SKM-1 treated with dmso at 0.1 percent for 144 hours (cell line): ENCODE measurements around the gene PTPRE.

Source experiments
- DNase-seq: peaks from one replicate; lab custom pipeline; 2025; ENCODE audit not compliant: unreplicated experiment; lab: John Stamatoyannopoulos, UW

PTPRE gene, protein sequence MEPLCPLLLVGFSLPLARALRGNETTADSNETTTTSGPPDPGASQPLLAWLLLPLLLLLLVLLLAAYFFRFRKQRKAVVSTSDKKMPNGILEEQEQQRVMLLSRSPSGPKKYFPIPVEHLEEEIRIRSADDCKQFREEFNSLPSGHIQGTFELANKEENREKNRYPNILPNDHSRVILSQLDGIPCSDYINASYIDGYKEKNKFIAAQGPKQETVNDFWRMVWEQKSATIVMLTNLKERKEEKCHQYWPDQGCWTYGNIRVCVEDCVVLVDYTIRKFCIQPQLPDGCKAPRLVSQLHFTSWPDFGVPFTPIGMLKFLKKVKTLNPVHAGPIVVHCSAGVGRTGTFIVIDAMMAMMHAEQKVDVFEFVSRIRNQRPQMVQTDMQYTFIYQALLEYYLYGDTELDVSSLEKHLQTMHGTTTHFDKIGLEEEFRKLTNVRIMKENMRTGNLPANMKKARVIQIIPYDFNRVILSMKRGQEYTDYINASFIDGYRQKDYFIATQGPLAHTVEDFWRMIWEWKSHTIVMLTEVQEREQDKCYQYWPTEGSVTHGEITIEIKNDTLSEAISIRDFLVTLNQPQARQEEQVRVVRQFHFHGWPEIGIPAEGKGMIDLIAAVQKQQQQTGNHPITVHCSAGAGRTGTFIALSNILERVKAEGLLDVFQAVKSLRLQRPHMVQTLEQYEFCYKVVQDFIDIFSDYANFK

GRCh38 chr10:127906548-127907377 is at the start of gene PTPRE:
Gene PTPRE, plus strand, starts transcription at chr10:127907103. Its CDS starts 133,779 bp downstream, at chr10:128040882.
- DNase-seq, result peak; percentile 59

DNA sequence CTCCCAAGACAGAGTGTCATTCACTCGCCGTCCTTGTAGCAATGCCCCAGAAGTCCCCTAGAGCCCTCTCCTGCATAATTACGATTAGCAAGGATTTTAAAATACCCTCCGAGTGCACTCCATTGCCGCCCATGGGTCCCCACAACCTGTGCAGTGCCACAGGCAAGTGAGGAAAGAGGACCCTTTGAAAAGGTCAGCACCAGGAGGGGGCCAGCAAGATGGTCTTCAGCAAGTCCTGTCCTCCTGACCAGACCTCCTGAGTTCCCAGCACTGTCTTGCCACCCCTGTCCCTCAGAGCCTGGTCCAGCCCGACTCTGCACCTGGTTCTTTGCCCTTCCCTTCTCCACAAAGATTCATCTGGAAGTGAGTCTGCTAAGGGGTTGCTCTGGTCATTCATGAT is 46.3 kb upstream of the PTPRE start:
- DNase-seq, result no peak

- DNase-seq, result no peak
Observed at GRCh38 chr10:127863231-127863825, 43.6 kb upstream of the PTPRE start.

- DNase-seq, result no peak
Observed at GRCh38 chr10:127866276-127867013, 40.5 kb upstream of the PTPRE start.

- no peak for DNase-seq
Observed at GRCh38 chr10:127867805-127868204, 39.1 kb upstream of the PTPRE start.

DNA sequence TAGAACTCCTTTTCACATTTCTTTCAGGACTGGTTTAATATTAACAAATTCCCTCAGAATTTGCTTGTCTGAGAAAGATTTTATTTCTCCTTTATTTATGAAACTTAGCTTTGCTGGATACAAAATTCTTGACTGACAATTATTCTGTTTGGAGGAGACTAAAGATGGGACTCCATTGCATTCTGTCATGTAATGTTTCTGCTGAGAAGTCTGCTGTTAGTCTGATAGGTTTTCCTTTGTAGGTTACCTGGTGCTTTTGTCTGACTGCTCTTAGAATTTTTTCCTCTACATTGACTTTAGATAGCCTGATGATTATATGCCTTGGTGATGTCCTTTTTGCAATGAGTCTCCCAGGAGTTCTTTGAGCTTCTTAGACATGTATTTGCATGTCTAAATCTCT is 37.6 kb upstream of the PTPRE start:
- DNase-seq, result no peak

GRCh38 chr10:127871631-127872010 is 35.3 kb upstream of the PTPRE start:
- DNase-seq, result no peak

DNA sequence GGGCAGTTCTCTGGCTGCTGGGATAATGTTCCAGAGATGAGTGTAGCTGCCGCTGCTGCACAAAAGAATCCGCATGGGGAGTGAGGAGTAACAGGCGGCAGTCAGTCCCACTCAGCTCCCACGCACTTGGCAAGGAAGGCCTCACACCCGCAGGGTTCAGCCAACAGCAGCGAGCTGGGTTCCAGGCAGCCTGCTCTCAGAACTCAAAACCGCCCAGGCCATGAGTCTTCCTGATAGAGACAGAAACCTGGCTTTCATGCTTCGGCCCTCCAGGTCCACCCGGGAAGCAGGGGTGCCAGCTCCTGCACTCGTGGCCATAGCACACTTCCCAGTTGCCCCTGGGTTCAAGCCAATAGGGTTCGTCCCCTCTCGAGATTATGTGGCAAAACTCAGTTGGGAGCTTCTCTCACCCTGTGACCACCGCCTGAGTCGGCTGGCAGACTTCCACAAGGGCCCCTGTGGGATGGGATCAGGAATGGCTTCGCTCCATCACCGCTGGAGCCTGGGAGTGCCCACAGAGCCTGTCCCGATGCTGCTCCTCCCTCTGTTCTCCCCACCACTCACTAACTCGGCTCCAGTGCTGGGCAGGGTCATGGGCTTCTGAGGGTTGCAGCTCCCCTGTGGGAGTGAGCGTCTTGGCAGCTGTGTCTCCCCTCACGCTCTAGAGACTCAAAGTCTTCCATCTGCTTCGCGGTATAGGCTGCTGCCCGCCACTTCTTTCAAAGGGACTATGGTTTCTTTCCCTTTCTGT is 34.7 kb upstream of the PTPRE start:
- DNase-seq, result no peak

- DNase-seq, result no peak
Observed at GRCh38 chr10:127872871-127873600, 33.9 kb upstream of the PTPRE start.

DNA sequence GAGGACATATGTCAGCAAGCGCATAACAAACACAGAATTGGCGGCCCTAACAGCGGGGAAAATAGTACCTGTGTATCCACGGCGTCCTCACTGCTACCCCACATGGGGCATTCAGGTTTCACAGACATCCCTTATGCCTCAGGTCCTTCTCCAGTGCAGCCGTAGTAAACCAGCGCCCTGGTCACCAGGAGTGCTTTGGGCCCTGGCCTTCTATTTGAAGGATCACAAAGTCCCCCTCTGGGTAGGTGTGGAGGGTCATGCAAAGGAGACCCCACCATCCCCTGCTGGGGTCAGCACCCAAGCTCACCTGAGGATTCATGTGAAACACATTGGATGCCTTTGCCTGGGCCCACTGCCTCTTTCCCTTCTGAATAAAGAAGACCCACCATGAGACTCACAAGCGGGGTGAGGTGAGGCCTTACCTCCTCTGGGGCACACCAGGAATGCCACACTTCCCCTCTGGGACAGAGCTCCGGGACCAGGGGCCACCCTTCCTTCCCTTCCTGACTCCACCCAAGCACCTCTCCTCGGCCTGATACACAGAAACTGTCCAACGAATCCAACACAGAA is 32.9 kb upstream of the PTPRE start:
- DNase-seq, result no peak

DNA sequence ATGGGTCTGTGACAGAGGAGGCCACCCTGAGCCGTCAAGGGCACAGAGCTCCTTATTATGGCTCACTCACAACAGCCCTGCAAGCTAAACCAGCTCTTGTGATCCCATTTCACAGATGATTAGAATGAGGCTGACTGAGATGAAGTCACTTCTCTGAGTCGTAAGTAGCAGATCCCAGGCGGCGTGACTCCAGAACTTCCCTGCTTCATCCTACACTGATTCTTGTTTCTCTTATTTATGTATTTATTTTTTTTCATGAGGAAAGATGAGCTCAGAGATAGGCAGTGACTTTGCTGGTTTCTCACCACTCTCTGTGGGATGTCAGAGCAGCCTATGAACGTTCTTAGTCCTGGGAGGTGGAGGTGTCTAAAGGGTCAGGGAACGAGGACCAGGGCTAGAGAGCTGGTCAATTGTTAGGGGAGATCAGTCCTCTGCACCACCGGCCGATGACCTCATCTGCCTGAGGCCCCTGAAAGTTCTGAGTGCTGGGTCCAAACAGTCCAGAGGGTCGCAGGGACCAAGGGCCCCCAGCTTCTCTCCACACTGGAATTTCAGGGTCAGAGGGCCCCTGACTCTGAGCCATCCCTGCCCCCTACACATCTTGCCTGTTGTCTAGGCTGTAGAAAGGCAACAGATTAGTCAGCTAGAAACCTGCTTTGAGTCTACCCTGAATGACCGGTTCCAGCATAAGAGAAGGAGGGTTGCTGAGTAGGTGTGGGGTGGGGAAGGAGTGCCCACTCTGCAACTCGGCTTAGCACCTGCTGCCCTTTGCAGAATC is 32.0 kb upstream of the PTPRE start:
- no peak for DNase-seq

GRCh38 chr10:127875449-127875765 is 31.5 kb upstream of the PTPRE start:
- no peak for DNase-seq

DNA sequence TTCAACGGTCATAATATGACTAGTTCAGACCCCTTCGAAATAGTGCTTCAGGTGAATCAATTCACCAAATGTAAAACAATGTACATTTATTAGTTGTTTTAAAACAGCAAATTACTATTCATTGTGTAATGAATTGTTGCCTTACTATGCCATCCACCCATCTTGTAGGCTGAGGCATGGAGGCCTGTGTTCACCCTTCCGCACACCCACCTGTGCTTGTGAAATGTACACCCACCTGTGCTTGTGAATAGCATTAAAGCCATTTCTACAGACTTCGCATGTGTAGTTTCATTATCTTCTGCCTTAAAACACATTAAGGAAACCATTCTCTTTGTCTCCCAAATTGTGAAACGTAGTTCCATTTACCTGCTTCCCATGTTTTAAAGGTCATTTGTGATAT is 31.0 kb upstream of the PTPRE start:
- no peak for DNase-seq

GRCh38 chr10:127877116-127877515 is 29.8 kb upstream of the PTPRE start:
- no peak for DNase-seq

GRCh38 chr10:127877699-127878098 is 29.2 kb upstream of the PTPRE start:
- DNase-seq, result no peak

DNA sequence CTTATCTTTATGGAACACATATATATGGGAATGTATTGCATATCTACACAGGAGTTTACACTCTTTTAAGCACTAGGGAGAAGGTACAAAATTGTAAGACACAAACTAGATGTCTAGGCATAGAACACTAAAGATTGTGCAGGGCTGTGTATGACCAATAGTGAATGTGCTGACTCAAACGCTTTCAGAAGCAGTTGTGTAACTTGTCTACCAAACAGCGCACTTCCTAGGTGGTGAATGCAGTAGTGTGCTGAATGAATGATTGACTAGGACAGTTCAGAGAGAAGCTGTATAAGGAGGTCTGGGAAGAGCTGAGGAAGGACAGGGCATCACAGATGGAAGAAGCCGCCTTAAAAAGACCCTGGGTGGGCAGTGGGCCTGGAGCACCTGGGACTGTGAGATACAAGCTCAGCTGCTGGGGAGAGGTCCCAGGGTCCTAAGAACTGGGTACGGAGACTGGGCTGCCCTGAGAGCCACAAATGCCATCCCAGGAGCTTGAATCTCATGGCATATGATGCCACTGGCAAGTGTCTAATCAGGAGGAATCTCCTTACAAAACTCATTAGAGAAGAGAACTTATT is 28.3 kb upstream of the PTPRE start:
- DNase-seq, result no peak

DNA sequence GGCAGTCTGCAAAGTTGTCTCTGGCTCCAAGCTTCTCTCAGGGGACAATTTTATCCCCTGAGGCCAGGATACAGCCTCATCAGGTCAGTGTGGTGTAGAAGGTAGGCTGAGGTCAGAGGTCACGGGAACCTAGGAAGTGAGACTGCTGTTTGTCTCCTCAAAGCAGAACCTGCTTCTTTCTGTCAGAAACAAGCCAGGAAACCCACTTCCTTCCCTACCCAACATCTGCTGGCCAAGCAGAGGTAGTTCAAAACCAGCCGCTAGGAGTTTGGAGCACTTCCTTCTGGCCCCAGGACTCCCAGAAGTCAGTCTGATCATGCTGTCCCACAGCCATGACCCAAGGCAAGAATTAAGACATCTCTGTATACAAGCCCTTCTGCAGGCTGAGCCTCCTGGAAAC is 26.3 kb upstream of the PTPRE start:
- peak; percentile 91 for DNase-seq

DNA sequence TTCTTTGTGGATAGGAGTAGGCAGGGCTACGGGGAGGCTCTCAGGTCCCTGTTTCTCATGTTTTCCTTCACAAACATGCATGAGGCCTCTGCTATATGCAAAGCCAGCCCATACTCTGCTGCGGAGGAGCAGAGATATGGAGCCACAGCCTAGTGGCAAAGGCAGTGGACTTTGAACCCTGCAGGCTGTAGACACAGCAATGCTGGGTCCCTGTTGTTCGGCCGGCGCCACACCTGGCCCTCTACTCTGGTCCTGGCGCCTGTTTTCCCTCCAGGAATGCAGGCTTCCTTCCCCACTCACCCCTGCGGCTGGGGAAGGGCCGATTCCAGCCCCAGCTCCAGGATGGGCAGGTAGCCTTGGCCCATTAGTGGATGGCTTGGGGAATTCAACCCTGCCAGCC is 25.6 kb upstream of the PTPRE start:
- no peak for DNase-seq
